H9 (cell line): Measurements from ENCODE around the gene LAMC1. TPM values are rescaled to one million over a fixed set of nuclear protein-coding genes. Genes with fewer than 3 reads are reported as not detected.

Source experiments
- DNase-seq: peaks from one replicate; pipeline ENCODE4 v3.0.0-alpha.2; 2017
- H2AFZ ChIP-seq: one replicate; pipeline ENCODE4 v1.6.1; 2013; ENCODE audit warnings: mild to moderate bottlenecking, low read length, control low read depth, moderate library complexity
- H2AK5ac ChIP-seq: 2 replicates; pipeline ENCODE4 v1.6.1; 2013; ENCODE audit warnings: low read length, control low read depth, mixed read lengths; ENCODE audit not compliant: insufficient read length
- H2BK120ac ChIP-seq: one replicate; pipeline ENCODE4 v1.6.1; 2013; ENCODE audit warnings: low read depth, mild to moderate bottlenecking, low read length, control low read depth, inconsistent platforms; ENCODE audit not compliant: poor library complexity, severe bottlenecking
- H2BK12ac ChIP-seq: 2 replicates; pipeline ENCODE4 v1.6.1; 2013; ENCODE audit warnings: low read length, control low read depth, mixed read lengths, low read depth; ENCODE audit not compliant: insufficient read length
- H2BK15ac ChIP-seq: 2 replicates; pipeline ENCODE4 v1.6.1; 2013; ENCODE audit warnings: low read depth, low read length, control low read depth
- H2BK20ac ChIP-seq: one replicate; pipeline ENCODE4 v1.6.1; 2013; ENCODE audit warnings: low read depth, mild to moderate bottlenecking, low read length, control low read depth, inconsistent platforms; ENCODE audit not compliant: poor library complexity, severe bottlenecking
- H2BK5ac ChIP-seq: 2 replicates; pipeline ENCODE4 v1.6.1; 2013; ENCODE audit warnings: low read length, control low read depth, mixed read lengths; ENCODE audit not compliant: insufficient read length
- H3K14ac ChIP-seq: 2 replicates; pipeline ENCODE4 v1.6.1; 2013; ENCODE audit warnings: low read length, control low read depth; ENCODE audit not compliant: insufficient read depth
- H3K18ac ChIP-seq: 2 replicates; pipeline ENCODE4 v1.6.1; 2013; ENCODE audit warnings: low read depth, mild to moderate bottlenecking, mixed read lengths, low read length, control low read depth; ENCODE audit not compliant: insufficient read length
- H3K23ac ChIP-seq: 2 replicates; pipeline ENCODE4 v1.6.1; 2013; ENCODE audit warnings: low read length, control low read depth, mixed read lengths, low read depth; ENCODE audit not compliant: insufficient read length
- H3K23me2 ChIP-seq: 2 replicates; pipeline ENCODE4 v1.6.1; 2013; ENCODE audit warnings: low read depth, mild to moderate bottlenecking, mixed read lengths, low read length, control low read depth; ENCODE audit not compliant: insufficient read length, poor library complexity, severe bottlenecking
- H3K27ac ChIP-seq: 2 replicates; pipeline ENCODE4 v1.5.1; 2013; ENCODE audit warnings: low read length, control low read depth, mixed read lengths, low read depth; ENCODE audit not compliant: insufficient read length
- H3K27me3 ChIP-seq: 2 replicates; pipeline ENCODE4 v1.6.1; 2013; ENCODE audit warnings: low read length, control low read depth, inconsistent platforms; ENCODE audit not compliant: insufficient read depth
- H3K4ac ChIP-seq: 2 replicates; pipeline ENCODE4 v1.6.1; 2013; ENCODE audit warnings: low read depth, mild to moderate bottlenecking, control low read depth, inconsistent platforms, low read length, moderate library complexity
- H3K4me1 ChIP-seq: 2 replicates; pipeline ENCODE4 v1.6.1; 2013; ENCODE audit warnings: low read length, control low read depth, inconsistent platforms; ENCODE audit not compliant: insufficient read depth
- H3K4me2 ChIP-seq: 2 replicates; pipeline ENCODE4 v1.6.1; 2013; ENCODE audit warnings: low read length, control low read depth, mixed read lengths; ENCODE audit not compliant: insufficient read length, insufficient read depth
- H3K56ac ChIP-seq: 2 replicates; pipeline ENCODE4 v1.6.1; 2013; ENCODE audit warnings: low read depth, mild to moderate bottlenecking, mixed read lengths, low read length, control low read depth; ENCODE audit not compliant: insufficient read length
- H3K79me1 ChIP-seq: 2 replicates; pipeline ENCODE4 v1.6.1; 2013; ENCODE audit warnings: low read depth, mild to moderate bottlenecking, moderate library complexity, low read length, control low read depth, inconsistent platforms; ENCODE audit not compliant: insufficient read depth, poor library complexity, severe bottlenecking
- H3K79me2 ChIP-seq: 2 replicates; pipeline ENCODE4 v1.6.1; 2013; ENCODE audit warnings: low read length, control low read depth, inconsistent platforms; ENCODE audit not compliant: insufficient read depth
- H3K9ac ChIP-seq: 2 replicates; pipeline ENCODE4 v1.6.1; 2013; ENCODE audit warnings: low read length, control low read depth, mixed read lengths; ENCODE audit not compliant: insufficient read length; ENCODE audit errors: extremely low read depth
- H3K9me3 ChIP-seq: one replicate; pipeline ENCODE4 v1.6.1; 2013; ENCODE audit warnings: low read depth, low read length, inconsistent platforms; ENCODE audit not compliant: control insufficient read depth
- H3T11ph ChIP-seq: one replicate; pipeline ENCODE4 v1.6.1; 2013; ENCODE audit warnings: mild to moderate bottlenecking, low read length, control low read depth, inconsistent platforms
- H4K20me1 ChIP-seq: one replicate; pipeline ENCODE4 v1.6.1; 2013; ENCODE audit not compliant: control insufficient read depth, insufficient read length, insufficient read depth
- H4K5ac ChIP-seq: 2 replicates; pipeline ENCODE4 v1.6.1; 2013; ENCODE audit warnings: low read depth, mild to moderate bottlenecking, mixed read lengths, low read length, control low read depth; ENCODE audit not compliant: insufficient read length
- H4K8ac ChIP-seq: replicated peaks from 2 replicates; pipeline ENCODE4 v1.6.1; 2013; ENCODE audit warnings: low read length, control low read depth, mixed read lengths, low read depth; ENCODE audit not compliant: insufficient read length
- H4K91ac ChIP-seq: 2 replicates; pipeline ENCODE4 v1.6.1; 2013; ENCODE audit warnings: low read depth, mild to moderate bottlenecking, moderate library complexity, mixed read lengths, low read length, control low read depth; ENCODE audit not compliant: insufficient read length
- H3K27ac Mint-ChIP-seq, 3 experiments: 2 replicates in 2 of 3; 3 replicates in 1 of 3; pipeline ENCODE4 v1.8.0; 2020 to 2021; ENCODE audit warnings: mixed read lengths in 3 of 3, mild to moderate bottlenecking in 1 of 3, moderate library complexity in 1 of 3
- H3K27me3 Mint-ChIP-seq: 2 replicates; pipeline ENCODE4 v1.8.0; 2021; ENCODE audit warnings: low read depth, mild to moderate bottlenecking, moderate library complexity, mixed read lengths
- H3K36me3 Mint-ChIP-seq, 3 experiments: 2 replicates in 2 of 3; 3 replicates in 1 of 3; pipeline ENCODE4 v1.8.0; 2020 to 2021; ENCODE audit warnings: low read depth in 3 of 3, mixed read lengths in 3 of 3; ENCODE audit not compliant: insufficient read depth in 1 of 3
- H3K4me1 Mint-ChIP-seq, 2 experiments: 2 replicates each; pipeline ENCODE4 v1.8.0; 2020; ENCODE audit warnings: mixed read lengths in 2 of 2
- H3K4me3 Mint-ChIP-seq, 2 experiments: 2 replicates in 1 of 2; 3 replicates in 1 of 2; pipeline ENCODE4 v1.8.0; 2020 to 2021; ENCODE audit warnings: mild to moderate bottlenecking in 2 of 2, mixed read lengths in 2 of 2, moderate library complexity in 1 of 2
- H3K9me3 Mint-ChIP-seq, 2 experiments: 2 replicates in 1 of 2; 3 replicates in 1 of 2; pipeline ENCODE4 v1.8.0; 2020; ENCODE audit warnings: mild to moderate bottlenecking in 2 of 2, mixed read lengths in 2 of 2, moderate library complexity in 1 of 2
- CTCF ChIP-seq: fragments of 200-600 bp; sonication (generic); conservative IDR thresholded peaks from 3 replicates; pipeline ENCODE4 v1.8.0; 2021; ENCODE audit warnings: antibody characterized with exemption, mild to moderate bottlenecking
- WGBS: extraction: QIAGEN DNeasy Blood & Tissue Kit; methylation state at CpG from one replicate; pipeline ENCODE4 v1.1.7; 2013; ENCODE audit warnings: missing lambda C conversion rate, low lambda C conversion rate, mixed read lengths; ENCODE audit not compliant: insufficient read length; ENCODE audit errors: extremely low coverage; 5-methylcytosine and 5-hydroxymethylcytosine counted together
- total RNA-seq: library from RNA; stranded (reverse); gene quantifications from 2 replicates; pipeline ENCODE4 v1.2.1, GENCODE V29; 2021

LAMC1 gene
- total RNA-seq, 1 experiment from 2014 or later, result 96.2 TPM

GRCh38 chr1:183012301-183012994, 10.8 kb upstream of the LAMC1 start:
- Histone ChIP-seq H3K9ac (no peak overlapping the region), H2BK12ac (no peak overlapping the region), H3K27ac (no peak overlapping the region), H3K4me2 (no peak overlapping the region), H3K23me2 (no peaks in the 10 kb centered on the region), H4K91ac (no peak overlapping the region), H3K9me3 (no peaks in the 10 kb centered on the region), H4K20me1 (no peaks in the 10 kb centered on the region), H3K79me1 (no peaks in the 10 kb centered on the region), H2AFZ (no peak overlapping the region), H2BK5ac (no peak overlapping the region), H2BK20ac (no peak overlapping the region), H3K23ac (no peak overlapping the region), H4K8ac (no peak overlapping the region), H2BK15ac (no peak overlapping the region), H3K4me1 (no peaks in the 10 kb centered on the region), H3K18ac (no peak overlapping the region), H3K79me2 (no peaks in the 10 kb centered on the region), H3K14ac (no peak overlapping the region), H3K56ac (no peak overlapping the region), H3K4ac (no peak overlapping the region), H4K5ac (no peak overlapping the region), H2BK120ac (no peak overlapping the region), H3K27me3 (no peaks in the 10 kb centered on the region), H2AK5ac (no peak overlapping the region), H3T11ph (no peak overlapping the region)
- H3K4me1 Mint-ChIP-seq, result peaks cover 13 to 18% of the 10 kb centered on the region in 2 experiments; a peak in 3 of 4 replicates
- no peaks in the 10 kb centered on the region for H3K27me3 Mint-ChIP-seq
- no peak for DNase-seq
- H3K4me3 Mint-ChIP-seq, result no peak overlapping the region
- H3K36me3 Mint-ChIP-seq, result peaks cover 4 to 12% (median 8%) of the 10 kb centered on the region in 3 experiments; a peak in 6 of 7 replicates
- no CpG with 5 or more reads among the region's 6 CpGs for WGBS
- no peak for TF ChIP-seq CTCF
- no peak overlapping the region for H3K27ac Mint-ChIP-seq
- peaks cover 11 to 16% of the 10 kb centered on the region in 2 experiments for H3K9me3 Mint-ChIP-seq
